Stimulated activated CD8-positive, alpha-beta memory T cell treated with anti-CD3 and anti-CD28 coated beads, Interleukin-7, amount 100 ng/mL, for 4 hours (primary cell): ENCODE data around the gene SHLD2.
"Not testable (repeated sequence)": the region's sequence is repeated elsewhere in the genome, so short reads cannot be mapped to it uniquely, and the experiment has no call there.

ENCODE experiments used
- DNase-seq, 2 donors: peaks; one replicate each; pipeline ENCODE4 v3.0.0-alpha.2; 2020; ENCODE audit warnings: low read depth in 2 of 2

Gene SHLD2

DNA sequence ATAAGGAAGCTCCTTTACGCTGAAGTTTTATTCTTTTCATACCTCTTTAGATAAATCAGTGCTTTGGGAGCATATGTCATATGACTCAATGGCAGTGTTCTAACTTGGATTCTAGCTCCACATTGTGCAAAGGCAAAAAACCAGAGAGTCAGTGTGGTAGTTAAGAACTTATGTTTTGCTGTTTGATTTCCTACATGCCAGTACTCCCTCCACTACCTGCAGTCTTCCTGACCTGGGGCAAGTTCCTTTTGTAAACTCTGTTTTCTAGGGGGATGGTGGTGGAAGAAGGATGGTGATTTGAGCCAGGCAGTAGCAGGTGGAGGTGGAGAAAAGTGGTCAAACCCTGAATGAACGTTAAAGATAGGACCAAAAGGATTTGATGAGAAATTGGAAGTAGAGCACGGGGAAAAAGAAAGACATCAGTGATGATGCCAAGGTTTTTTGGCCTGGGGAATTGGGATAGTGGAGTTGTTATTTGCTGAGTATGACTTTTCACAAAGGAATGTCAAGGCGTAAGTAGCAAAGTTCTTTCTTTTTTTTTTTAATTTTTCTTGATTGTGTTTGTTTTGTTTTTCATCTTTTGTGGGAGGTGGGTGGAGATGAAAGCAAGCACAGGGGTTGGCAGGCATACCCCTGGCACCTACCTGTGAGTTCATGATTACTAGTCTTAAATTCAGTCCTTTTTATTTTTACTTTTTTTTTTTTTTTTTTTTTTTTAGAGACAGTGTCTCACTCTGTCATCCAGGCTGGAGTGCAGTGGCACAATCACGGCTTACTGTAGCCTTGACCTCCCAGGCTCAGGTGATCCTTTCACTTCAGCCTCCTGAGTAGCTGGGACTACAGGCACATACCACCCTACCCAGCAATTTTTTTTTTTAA lies 47.5 kb downstream of the SHLD2 start:
- not testable (repeated sequence) for DNase-seq

DNA sequence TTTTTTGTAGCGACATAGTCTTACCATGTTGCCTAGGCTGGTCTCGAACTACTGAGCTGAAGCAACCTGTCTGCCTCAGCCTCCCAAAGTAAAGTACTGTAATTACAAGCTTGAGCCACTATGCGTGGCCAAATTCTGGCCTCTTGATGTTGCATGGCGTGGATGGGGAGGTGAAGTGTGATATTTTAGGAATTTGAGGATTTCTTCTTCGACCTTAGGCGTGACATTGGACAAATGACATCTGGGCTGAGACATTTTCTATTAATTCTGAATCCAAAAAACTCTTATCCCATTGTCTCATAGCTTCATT lies 48.1 kb downstream of the SHLD2 start:
- not testable (repeated sequence) for DNase-seq

DNA sequence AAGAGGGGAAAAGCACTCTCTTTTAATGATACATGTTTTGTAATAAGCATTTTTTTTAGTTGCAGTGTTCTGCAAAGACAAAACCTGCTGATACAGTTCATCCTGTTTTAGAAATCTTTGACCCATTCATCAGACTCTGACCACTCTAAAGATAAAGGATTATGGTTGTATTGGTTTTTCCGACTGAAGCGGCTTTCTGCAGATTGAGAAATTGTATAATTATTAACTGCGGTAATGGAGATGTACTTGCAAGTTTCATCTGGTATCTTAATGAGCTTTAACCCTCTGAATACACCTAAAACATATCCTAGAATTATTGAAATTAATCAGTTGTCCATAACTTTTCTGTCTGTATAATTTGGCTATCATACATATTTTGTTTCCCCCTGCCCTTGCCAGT lies 50.6 kb downstream of the SHLD2 start:
- DNase-seq, result not testable (repeated sequence)

- not testable (repeated sequence) for DNase-seq
Observed at GRCh38 chr10:87149020-87149609, 54.1 kb downstream of the SHLD2 start.

DNA sequence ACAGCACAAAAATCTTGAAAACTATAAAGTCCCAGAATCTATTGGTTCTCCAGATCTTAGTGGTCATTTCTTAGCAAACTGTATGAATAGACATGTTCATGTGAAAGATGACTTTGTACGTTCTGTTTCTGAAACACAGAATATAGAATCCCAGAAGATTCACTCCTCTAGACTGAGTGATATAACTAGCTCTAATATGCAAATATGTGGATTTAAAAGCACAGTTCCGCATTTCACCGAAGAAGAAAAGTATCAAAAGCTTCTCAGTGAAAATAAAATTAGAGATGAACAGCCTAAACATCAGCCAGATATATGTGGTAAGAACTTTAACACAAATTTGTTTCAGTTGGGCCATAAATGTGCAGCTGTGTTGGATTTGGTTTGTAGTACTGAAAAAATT lies 56.5 kb downstream of the SHLD2 start:
- not testable (repeated sequence) for DNase-seq

- DNase-seq, result not testable (repeated sequence)
Observed at GRCh38 chr10:87156841-87157240, 61.8 kb downstream of the SHLD2 start.

- not testable (repeated sequence) for DNase-seq
Observed at GRCh38 chr10:87157821-87158220, 62.8 kb downstream of the SHLD2 start.

DNA sequence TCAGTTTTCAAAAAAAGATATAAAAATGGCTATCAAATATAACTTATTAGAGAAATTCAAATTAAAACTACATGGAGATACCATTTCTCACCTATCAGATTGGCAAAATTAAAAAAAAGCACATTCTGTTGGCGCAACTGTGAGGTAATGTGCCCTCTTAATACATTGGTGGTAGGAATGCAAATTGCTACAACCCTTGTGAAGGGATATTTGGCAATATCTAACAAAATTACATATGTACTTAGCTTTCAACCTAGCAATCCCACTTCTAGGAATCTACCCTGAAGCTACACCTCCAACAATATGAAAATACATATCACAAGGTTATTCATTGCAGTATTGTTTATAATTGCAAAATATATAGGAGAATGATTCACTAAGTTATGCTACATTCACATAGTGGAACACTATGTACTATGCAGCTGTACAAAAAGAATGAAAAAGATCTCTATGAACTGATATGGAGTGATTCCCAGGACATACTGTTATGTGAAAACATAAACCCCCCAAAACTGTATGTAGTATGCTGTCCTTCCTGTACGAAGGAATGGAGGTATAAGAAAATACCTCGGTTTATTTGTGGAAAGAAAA lies 67.8 kb downstream of the SHLD2 start:
- not testable (repeated sequence) for DNase-seq

GRCh38 chr10:87163414-87163813 lies 68.4 kb downstream of the SHLD2 start:
- DNase-seq, result not testable (repeated sequence)

- DNase-seq, result not testable (repeated sequence)
Observed at GRCh38 chr10:87169857-87170256, 74.9 kb downstream of the SHLD2 start.

GRCh38 chr10:87170705-87171104 lies 75.7 kb downstream of the SHLD2 start:
- not testable (repeated sequence) for DNase-seq

DNA sequence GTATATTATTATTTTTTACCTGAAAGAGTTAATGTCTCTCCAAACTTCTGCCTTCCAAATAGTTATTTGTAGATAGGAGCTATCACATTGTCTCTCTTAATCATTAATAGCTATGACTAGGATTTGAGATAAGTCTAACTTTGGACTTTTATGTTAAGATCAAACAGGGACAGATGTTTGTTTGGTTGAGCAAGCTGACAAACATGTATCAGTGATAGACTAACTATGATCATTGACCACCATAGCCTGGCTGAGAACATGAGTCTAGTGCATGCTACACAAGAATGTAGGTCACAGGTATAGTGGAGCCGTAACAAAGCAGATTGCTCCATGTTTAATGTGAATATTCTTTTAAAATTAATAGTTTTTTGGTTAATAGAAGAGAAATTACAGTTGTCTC lies 76.7 kb downstream of the SHLD2 start:
- DNase-seq, result not testable (repeated sequence)

GRCh38 chr10:87172178-87172577 lies 77.2 kb downstream of the SHLD2 start:
- not testable (repeated sequence) for DNase-seq

DNA sequence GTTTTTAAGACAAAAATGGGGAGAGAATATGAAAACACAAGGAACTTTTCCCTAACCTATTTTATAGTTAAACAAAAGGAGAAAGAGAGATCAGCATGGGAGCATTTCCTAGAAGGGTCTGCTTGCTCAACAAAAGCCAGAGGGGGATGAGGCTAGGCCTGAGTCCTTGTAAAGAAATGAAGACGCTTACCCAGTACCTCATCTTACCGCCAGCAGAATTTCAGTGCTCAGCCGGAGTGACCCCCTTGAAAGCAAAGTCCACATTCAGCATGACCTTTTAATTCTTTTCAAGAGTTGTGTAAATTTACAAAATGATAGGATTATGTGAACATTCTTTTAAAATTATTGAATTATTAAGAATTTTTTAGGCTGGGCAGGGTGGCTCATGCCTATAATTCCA lies 82.6 kb downstream of the SHLD2 start:
- not testable (repeated sequence) for DNase-seq

DNA sequence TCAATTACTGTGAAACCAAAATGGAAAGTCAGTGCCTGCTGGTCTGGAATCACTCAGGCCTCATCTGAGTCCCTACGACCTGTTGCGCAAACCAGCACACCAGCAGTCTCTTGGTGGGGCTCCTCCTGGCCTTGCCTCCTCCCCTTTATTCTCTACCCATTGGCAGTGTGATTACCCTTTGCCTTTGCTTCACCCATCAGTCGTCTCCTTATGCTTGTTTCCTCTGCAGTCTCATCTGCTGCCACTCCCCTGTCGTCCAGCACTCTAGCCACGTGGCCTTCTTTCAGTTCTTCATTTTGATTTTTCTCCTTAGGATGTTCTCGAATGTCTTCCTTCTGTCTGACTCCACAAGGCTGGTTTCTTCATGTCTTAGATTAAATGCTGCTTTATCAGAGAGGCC lies 89.4 kb downstream of the SHLD2 start:
- not testable (repeated sequence) for DNase-seq

- DNase-seq, result not testable (repeated sequence)
Observed at GRCh38 chr10:87186016-87186415, 91.0 kb downstream of the SHLD2 start.

DNA sequence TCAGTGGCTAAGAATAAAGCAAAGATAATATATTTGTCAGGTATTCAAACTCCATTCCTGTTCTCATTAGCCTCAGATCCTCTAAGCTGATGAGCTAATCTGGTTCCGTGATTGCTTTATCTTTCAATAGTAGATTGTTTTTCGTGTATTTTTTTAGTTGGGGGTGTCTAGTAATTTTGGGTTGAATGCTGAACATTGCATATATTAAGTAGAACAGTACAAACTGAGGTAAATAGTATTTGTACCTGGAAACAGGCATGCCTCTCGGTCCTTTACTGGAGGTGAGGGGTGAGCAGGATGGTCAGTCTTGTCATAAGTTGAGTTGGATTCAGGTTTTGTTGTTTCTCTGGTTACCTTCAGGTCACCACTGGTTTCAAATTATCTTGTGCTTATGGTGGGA lies 92.6 kb downstream of the SHLD2 start:
- DNase-seq, result not testable (repeated sequence)

DNA sequence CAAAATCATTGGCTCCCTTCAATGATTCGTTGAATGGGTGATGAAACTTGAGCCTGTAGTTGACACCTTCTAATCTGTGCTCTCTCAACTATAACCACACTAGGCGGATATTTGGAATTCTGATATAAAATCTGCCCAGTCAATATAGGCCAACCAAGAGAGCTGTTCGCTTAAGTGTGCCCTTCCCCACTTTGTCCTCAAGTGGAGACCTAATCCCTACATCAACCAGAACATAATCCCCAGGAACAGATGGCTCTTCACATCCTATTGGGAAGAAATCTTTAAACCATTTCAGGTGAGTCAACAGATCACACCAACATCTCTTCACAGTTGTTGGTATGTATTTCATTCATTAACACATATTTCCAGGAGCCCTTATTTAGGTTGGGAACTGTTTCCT lies 96.8 kb downstream of the SHLD2 start:
- DNase-seq, result not testable (repeated sequence)

DNA sequence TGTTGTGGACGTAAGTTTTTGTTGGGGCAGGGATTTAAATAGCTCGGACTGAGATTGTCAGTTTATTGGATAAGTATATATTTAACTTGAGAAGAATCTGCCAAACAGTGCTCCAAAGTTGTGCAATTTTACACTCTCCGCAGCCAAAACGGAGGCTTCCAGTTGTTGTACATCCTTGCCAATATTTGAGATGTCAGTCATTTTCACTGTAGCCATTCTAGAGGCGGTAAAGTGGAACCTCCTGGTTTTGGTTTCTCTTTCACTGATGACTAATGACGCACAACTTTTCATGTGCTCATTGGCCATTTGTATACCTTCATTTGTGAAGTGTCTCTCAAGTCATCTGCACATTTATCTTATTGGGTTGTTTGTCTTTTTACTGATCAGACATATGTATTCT lies 105.9 kb downstream of the SHLD2 start:
- DNase-seq, result not testable (repeated sequence)

- DNase-seq, result not testable (repeated sequence)
Observed at GRCh38 chr10:87204801-87205200, 109.8 kb downstream of the SHLD2 start.

- DNase-seq, result not testable (repeated sequence)
Observed at GRCh38 chr10:87206922-87207321, 111.9 kb downstream of the SHLD2 start.

DNA sequence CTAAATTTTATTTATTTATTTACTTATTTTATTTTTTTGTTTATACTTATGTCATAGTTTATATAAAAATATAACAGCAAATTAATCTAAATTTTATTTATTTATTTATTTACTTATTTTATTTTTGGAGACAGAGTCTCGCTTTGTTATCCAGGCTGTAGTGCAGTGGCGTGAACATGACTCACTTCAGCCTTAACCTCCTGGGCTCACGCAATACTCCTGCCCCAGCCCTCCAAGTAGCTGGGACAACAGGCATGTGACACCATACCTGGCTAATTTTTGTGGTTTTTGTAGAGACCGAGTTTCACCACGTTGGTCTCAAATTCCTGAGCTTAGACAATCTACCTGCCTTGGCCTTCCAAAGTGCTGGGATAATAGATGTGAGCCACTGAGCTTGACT lies 115.3 kb downstream of the SHLD2 start:
- not testable (repeated sequence) for DNase-seq

DNA sequence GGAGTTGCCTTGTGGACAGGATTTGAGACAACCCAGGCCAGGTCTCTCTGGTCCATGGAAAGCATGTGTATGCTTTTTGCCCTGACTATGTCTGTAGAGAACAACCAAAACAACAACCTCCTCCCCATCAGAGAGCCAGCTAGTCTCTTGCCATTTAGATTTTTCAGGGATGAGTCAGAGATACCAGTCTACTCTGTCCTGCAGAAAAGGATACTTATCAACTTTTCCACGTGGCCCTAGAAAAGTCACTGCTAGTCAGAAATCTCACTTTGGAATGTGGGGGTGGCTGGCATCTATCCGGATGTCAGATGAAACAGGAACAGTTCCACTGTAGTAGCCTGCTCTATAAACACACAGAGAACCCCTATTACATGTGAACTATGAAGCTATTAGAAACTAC lies 116.8 kb downstream of the SHLD2 start:
- DNase-seq, result not testable (repeated sequence)
